B cell (primary cell): ENCODE measurements around the gene CCBE1. TPM values are rescaled to one million over a fixed set of nuclear protein-coding genes. Genes with fewer than 3 reads are reported as not detected.

Experiments
- ATAC-seq: fragments of 200-7000 bp; cut with Tn5 transposase; one replicate; pipeline ENCODE4 v1.10.0; 2021; ENCODE audit warnings: low read depth, mild to moderate bottlenecking, moderate number of reproducible peaks, moderate library complexity
- CTCF ChIA-PET: fragments of 350-600 bp; sonication (Branson Sonifier 250); formaldehyde crosslinking; loops from one replicate; lab custom pipeline; 2021; ENCODE audit warnings: antibody characterized with exemption, inconsistent platforms; lab: Charles Lee
- POLR2A ChIA-PET: fragments of 350-600 bp; sonication (Branson Sonifier 250); formaldehyde crosslinking; loops from one replicate; lab custom pipeline; 2021; ENCODE audit warnings: antibody characterized with exemption; lab: Charles Lee
- DNase-seq: peaks from one replicate; pipeline ENCODE4 v3.0.0; 2013
- H2AFZ ChIP-seq: 2 replicates; pipeline ENCODE4 v1.6.1; 2012; ENCODE audit warnings: mild to moderate bottlenecking, low read depth, low read length; ENCODE audit not compliant: insufficient read depth, poor library complexity, severe bottlenecking
- H3K27ac ChIP-seq, 2 donors: 1 replicate in 1 of 2; 2 replicates in 1 of 2; pipeline ENCODE4 v1.5.1; 2012 to 2013; ENCODE audit warnings: low read length in 2 of 2, mild to moderate bottlenecking in 2 of 2, moderate library complexity in 1 of 2
- H3K27me3 ChIP-seq, 4 experiments: fragments of 200-600 bp in 1 of 4; sonication (generic) in 1 of 4; replicated peaks in 1 of 4; 1 replicate in 2 of 4; 2 replicates in 2 of 4; pipeline versions ENCODE4 v1.6.1 to v1.7.0; 2013 to 2016; ENCODE audit warnings: low read length in 3 of 4, mild to moderate bottlenecking in 2 of 4, mixed read lengths in 1 of 4, moderate library complexity in 1 of 4; ENCODE audit not compliant: insufficient read depth in 4 of 4, control insufficient read depth in 3 of 4; ENCODE audit errors: control extremely low read depth in 1 of 4
- H3K36me3 ChIP-seq, 2 experiments: replicated peaks in 1 of 2; 1 replicate in 1 of 2; 2 replicates in 1 of 2; pipeline versions ENCODE4 v1.6.1 to v1.7.1; 2013; ENCODE audit warnings: low read length in 1 of 2; ENCODE audit not compliant: insufficient read depth in 2 of 2, control insufficient read depth in 1 of 2; ENCODE audit errors: control extremely low read depth in 1 of 2, extremely low read depth in 1 of 2
- H3K4me1 ChIP-seq, 2 donors: fragments of 200-600 bp in 1 of 2; sonication (generic) in 1 of 2; 1 replicate in 1 of 2; 2 replicates in 1 of 2; pipeline versions ENCODE4 v1.5.1 to v1.6.1; 2013 to 2017; ENCODE audit warnings: low read length in 2 of 2; ENCODE audit not compliant: control insufficient read depth in 2 of 2, insufficient read depth in 2 of 2
- H3K4me2 ChIP-seq: replicated peaks from 2 replicates; pipeline ENCODE3; 2012; ENCODE audit warnings: mild to moderate bottlenecking, low read depth, low read length; ENCODE audit not compliant: poor library complexity, severe bottlenecking
- H3K4me3 ChIP-seq, 5 experiments: fragments of 200-600 bp in 1 of 5; sonication (generic) in 1 of 5; 1 replicate in 3 of 5; 2 replicates in 2 of 5; pipeline versions ENCODE4 v1.5.1 to v1.7.0; 2011 to 2016; ENCODE audit warnings: low read length in 4 of 5, mild to moderate bottlenecking in 4 of 5, low read depth in 2 of 5, control low read depth in 1 of 5, moderate library complexity in 1 of 5; ENCODE audit not compliant: insufficient read depth in 1 of 5; ENCODE audit errors: control extremely low read depth in 1 of 5, extremely low read depth in 1 of 5
- H3K79me2 ChIP-seq: fragments of 200-600 bp; sonication (generic); one replicate; pipeline ENCODE4 v1.6.0; 2016; ENCODE audit warnings: low read length; ENCODE audit not compliant: control insufficient read depth, insufficient read depth
- H3K9ac ChIP-seq: fragments of 200-600 bp; sonication (generic); 2 replicates; pipeline ENCODE4 v1.6.1; 2017; ENCODE audit warnings: mild to moderate bottlenecking, low read length, moderate library complexity
- H3K9me3 ChIP-seq, 3 donors: one replicate each; pipeline versions ENCODE4 v1.6.1 to v1.7.1; 2013; ENCODE audit warnings: low read length in 2 of 3; ENCODE audit not compliant: control insufficient read depth in 2 of 3, insufficient read depth in 1 of 3; ENCODE audit errors: control extremely low read depth in 1 of 3
- H4K20me1 ChIP-seq: 2 replicates; pipeline ENCODE4 v1.6.0; 2012; ENCODE audit warnings: mild to moderate bottlenecking, low read length; ENCODE audit not compliant: insufficient read depth, control insufficient read depth, poor library complexity, severe bottlenecking
- H3K27ac Mint-ChIP-seq: one replicate; pipeline ENCODE4 v1.8.0; 2021; ENCODE audit warnings: mixed read lengths
- H3K27me3 Mint-ChIP-seq: one replicate; pipeline ENCODE4 v1.8.0; 2021; ENCODE audit warnings: mixed read lengths
- H3K4me1 Mint-ChIP-seq: one replicate; pipeline ENCODE4 v1.8.0; 2021; ENCODE audit warnings: mixed read lengths
- H3K4me3 Mint-ChIP-seq: one replicate; pipeline ENCODE4 v1.8.0; 2021; ENCODE audit warnings: mixed read lengths
- H3K9me3 Mint-ChIP-seq: one replicate; pipeline ENCODE4 v1.8.0; 2022; ENCODE audit warnings: mixed read lengths; ENCODE audit not compliant: insufficient read depth
- CTCF ChIP-seq: fragments of 200-600 bp; IDR thresholded peaks from one replicate; pipeline ENCODE4 v1.8.0; 2022; ENCODE audit warnings: antibody characterized with exemption, mild to moderate bottlenecking
- EZH2 ChIP-seq: IDR thresholded peaks from 2 replicates; pipeline ENCODE4 v1.6.1; 2012; ENCODE audit warnings: borderline replicate concordance, low read depth, mild to moderate bottlenecking, moderate library complexity, low read length; ENCODE audit not compliant: insufficient read depth, poor library complexity, severe bottlenecking
- WGBS: methylation state at CpG from one replicate; pipeline ENCODE4 v1.1.5; 2013; ENCODE audit warnings: missing lambda C conversion rate; ENCODE audit not compliant: insufficient coverage; 5-methylcytosine and 5-hydroxymethylcytosine counted together
- intact Hi-C: fragments of 100-400 bp; cut with micrococcal nuclease; formaldehyde crosslinking; loops from one replicate; pipeline ENCODE4 v1.10.0; 2022
- polyA plus RNA-seq: library from polyadenylated mRNA; depleted of rRNA; stranded (reverse); fragments of >200 nt; gene quantifications from 2 replicates; pipeline ENCODE4 v1.2.3, GENCODE V29; 2012
- total RNA-seq, 2 donors: library from RNA; stranded (reverse); fragments of 120-200 nt in 1 of 2; gene quantifications; 1 replicate in 1 of 2; 2 replicates in 1 of 2; pipeline versions ENCODE4 v1.2.3 to v1.2.4, GENCODE V29; 2013 to 2022

Gene CCBE1
- total and polyA plus RNA-seq, 2 donors (not counting 1 experiment from before 2014, with no cell fraction given), result not detected

- TF ChIP-seq EZH2 (no peak), CTCF (no peak)
- CTCF ChIA-PET, result no interaction called here
- H3K4me1 ChIP-seq, result no peaks in the 10 kb centered on the region
- POLR2A ChIA-PET, result no interaction called here
- no peaks in the 10 kb centered on the region for H3K79me2 ChIP-seq
- WGBS, result 77% methylated on average over 5 of the region's 5 CpGs
- no peaks in the 10 kb centered on the region for H3K36me3 ChIP-seq
- no peaks in the 10 kb centered on the region for H3K9me3 Mint-ChIP-seq
- DNase-seq, result no peak
- H3K9me3 ChIP-seq, result no peaks in the 10 kb centered on the region
- H3K4me2 ChIP-seq, result no peak overlapping the region
- no peak overlapping the region for H3K4me3 ChIP-seq
- H3K27me3 ChIP-seq, result peaks cover 0 to 4% (median 0%) of the 10 kb centered on the region in 4 experiments
- H3K9ac ChIP-seq, result no peak overlapping the region
- intact Hi-C loops, result no loop called here
- H3K27me3 Mint-ChIP-seq, result peaks cover 8% of the 10 kb centered on the region
- H2AFZ ChIP-seq, result no peak overlapping the region
- H3K4me3 Mint-ChIP-seq, result no peak overlapping the region
- no peaks in the 10 kb centered on the region for H3K4me1 Mint-ChIP-seq
- no peak overlapping the region for H3K27ac ChIP-seq
- H4K20me1 ChIP-seq, result no peaks in the 10 kb centered on the region
- H3K27ac Mint-ChIP-seq, result no peak overlapping the region
- ATAC-seq, result no peak
Observed at GRCh38 chr18:59464486-59464885, 232.7 kb downstream of the CCBE1 start.

GRCh38 chr18:59461171-59461570 is 236.1 kb downstream of the CCBE1 start:
- H3K4me1 ChIP-seq, result no peaks in the 10 kb centered on the region
- Mint-ChIP-seq H3K9me3 (no peaks in the 10 kb centered on the region), H3K27ac (no peak overlapping the region), H3K27me3 (peaks cover 12% of the 10 kb centered on the region), H3K4me1 (no peaks in the 10 kb centered on the region), H3K4me3 (no peak overlapping the region)
- H3K27ac ChIP-seq, result no peak overlapping the region
- no peak overlapping the region for H3K4me3 ChIP-seq
- ATAC-seq (no peak), DNase-seq (no peak)
- H3K27me3 ChIP-seq, result peaks cover 0 to 4% (median 2%) of the 10 kb centered on the region in 4 experiments
- H4K20me1 ChIP-seq, result no peaks in the 10 kb centered on the region
- no peaks in the 10 kb centered on the region for H3K9me3 ChIP-seq
- no peak overlapping the region for H3K9ac ChIP-seq
- ChIA-PET POLR2A (no interaction called here), CTCF (interaction anchor here (1.3 to 7.2 kb wide), 4 partner anchors 9 to 1091 kb away, joined by 3 to 88 read pairs (median 12); no protein-coding TSS in a partner anchor)
- intact Hi-C loops, result no loop called here
- WGBS, result 74% methylated on average over 2 of the region's 3 CpGs
- H2AFZ ChIP-seq, result no peak overlapping the region
- H3K79me2 ChIP-seq, result no peaks in the 10 kb centered on the region
- TF ChIP-seq EZH2 (no peak), CTCF (no peak)
- no peaks in the 10 kb centered on the region for H3K36me3 ChIP-seq
- no peak overlapping the region for H3K4me2 ChIP-seq
